ENCODE data around the gene AARSD1.
A peak's percentile ranks its signal among the peaks of the same experiment; 100 is the strongest.
"Not testable (repeated sequence)": the region's sequence is repeated elsewhere in the genome, so short reads cannot be mapped to it uniquely, and the experiment has no call there.

AARSD1 gene
- 4.1 to 5.1 reads per million in 2 donors for total RNA-seq

DNA sequence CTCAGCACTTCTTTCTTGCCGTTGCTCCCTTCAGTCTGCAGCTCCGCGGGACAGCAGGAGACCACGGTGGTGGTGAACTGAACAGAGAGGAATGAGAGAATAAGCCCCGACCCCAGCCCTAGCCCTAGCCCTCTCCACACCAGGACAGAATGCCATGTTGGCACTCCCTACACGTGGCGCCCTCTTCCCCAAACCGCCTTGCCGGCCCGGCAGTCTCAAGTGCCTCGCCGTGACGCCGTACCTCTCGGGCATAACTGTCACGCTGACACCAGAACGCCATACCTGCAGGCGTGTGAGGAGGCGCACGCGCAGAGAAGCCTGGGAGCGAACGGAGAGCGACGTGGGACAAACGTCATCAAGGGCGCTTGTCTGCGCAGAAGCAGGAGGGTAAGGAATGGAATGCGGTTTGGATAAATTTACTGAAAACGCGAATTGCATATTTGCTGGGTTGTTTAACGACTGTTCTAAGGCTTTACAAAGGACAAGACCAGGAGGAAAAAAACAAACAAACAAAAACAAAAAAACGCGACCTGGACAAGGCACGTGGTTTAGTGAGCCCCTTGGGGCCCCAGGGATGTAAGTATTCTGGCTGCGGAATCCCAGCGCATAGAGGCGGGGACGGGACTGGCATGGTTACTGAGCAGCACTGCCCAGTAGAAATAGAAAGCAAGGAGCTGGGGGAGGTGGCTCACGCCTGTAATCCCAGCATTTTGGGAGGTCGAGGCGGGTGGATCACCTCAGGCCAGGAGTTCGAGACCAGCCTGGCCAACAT, at the start of gene AARSD1:
Gene AARSD1, minus strand, starts transcription at position 294 of the 772 bp plus-strand sequence. Its CDS starts 14 bp downstream, at position 280.
- DNase-seq: peak; percentile 80

DNA sequence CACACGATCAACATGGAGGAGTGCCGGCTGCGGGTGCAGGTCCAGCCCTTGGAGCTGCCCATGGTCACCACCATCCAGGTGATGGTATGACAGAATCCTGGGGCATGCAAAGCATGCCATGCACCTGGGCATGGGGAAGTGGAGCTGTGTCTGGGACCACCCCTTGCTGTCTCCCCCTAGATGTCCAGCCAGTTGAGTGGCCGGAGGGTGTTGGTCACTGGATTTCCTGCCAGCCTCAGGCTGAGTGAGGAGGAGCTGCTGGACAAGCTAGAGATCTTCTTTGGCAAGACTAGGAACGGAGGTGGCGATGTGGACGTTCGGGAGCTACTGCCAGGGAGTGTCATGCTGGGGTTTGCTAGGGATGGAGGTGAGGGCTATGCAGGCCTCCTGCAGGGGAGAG, 49.0 kb upstream of the AARSD1 start:
- DNase-seq: no peak

- DNase-seq: no peak
Observed at GRCh38 chr17:43011728-43012472, 47.6 kb upstream of the AARSD1 start.

DNA sequence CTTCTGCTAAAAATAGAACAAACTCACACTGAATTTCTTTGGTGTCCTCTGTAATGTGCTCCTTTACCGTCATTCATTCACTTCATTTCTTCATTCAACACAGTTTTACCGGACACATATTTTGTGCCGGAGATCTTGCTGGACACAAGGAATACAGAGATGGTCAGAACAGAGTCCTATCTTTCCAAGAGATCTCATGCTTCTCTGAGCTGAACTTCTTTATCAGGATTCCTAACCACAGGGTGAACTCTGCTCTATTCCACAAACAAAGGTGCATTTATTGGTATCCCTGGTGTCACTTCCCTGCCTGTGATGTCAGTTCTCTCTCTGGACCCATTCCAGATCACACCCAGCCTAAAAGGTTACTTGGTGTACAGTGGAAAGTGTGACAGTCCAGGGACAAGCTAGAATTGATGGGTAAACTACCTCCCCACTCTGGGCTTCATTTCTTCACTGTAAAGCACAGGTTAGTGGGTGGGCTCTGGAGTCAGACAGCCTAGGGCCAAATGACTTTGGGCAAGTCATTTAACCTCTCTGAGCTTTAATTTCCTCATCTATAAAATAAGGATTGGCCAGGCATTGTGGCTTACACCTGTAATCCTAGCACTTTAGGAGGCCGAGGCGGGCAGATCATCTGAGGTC, 46.5 kb upstream of the AARSD1 start:
- DNase-seq: no peak

DNA sequence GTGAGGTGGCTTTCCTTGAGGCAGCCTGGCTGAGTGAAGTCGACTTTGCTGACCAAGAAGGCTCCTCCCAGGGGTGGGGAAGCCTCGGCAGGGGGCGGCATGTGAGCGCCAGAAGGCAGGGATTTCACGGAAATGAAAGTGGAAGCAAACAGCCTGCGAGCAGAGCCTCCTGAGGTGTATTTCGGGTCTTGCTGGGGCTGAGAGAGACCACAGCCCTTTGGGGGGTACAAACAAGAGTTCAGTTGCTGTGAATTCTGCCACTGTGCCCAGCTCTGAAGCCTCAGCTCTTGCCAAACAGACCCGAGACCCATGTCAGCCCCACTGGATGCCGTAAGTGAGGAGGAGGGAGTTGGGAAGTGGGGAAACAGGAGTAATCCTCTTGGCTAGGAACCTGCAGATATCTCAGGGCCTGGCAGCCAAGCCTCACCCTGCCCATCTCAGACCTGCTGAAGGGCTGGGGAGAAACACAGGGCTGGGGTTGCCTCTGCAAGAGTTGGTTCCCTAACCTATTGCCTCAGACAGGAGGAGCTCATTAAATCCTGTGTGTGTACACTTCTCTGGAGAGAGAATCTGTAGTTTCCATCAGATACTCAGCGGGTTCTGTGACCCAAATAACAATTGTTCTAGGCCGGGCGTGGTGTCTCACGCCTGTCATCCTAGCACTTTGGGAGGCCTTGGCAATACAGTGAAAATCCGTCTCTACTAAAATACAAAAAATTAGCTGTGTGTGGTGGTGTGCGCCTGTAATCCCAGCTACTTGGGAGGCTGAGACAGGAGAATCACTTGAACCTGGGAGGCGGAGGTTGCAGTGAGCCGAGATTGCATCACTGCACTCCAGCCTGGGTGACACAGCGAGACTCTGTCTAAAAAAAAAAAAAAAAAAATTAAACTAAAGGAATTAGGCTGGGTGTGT, 42.6 kb upstream of the AARSD1 start, which contains the start of gene IFI35:
Gene IFI35, plus strand, starts transcription at position 146 of the 913 bp plus-strand sequence. Its CDS starts 164 bp downstream, at position 310.
- DNase-seq: peak; percentile 51

- no peak for DNase-seq
Observed at GRCh38 chr17:43003542-43004172, 39.4 kb upstream of the AARSD1 start.

DNA sequence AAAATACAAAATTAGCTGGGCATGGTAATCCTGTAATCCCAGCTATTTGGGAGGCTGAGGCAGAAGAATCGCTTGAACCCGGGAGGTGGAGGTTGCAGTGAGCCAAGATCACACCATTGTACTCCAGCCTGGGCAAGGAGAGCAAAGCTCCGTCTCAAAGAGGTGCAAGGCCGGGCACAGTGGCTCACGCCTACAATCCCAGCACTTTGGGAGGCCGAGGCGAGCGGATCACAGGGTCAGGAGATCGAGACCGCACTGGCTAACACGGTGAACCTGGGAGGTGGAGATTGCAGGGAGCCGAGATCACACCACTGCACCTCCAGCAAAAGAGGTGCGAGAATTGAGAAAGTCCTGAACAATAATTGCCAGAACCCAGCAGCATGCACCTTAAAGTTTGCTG, 36.6 kb upstream of the AARSD1 start:
- not testable (repeated sequence) for DNase-seq

DNA sequence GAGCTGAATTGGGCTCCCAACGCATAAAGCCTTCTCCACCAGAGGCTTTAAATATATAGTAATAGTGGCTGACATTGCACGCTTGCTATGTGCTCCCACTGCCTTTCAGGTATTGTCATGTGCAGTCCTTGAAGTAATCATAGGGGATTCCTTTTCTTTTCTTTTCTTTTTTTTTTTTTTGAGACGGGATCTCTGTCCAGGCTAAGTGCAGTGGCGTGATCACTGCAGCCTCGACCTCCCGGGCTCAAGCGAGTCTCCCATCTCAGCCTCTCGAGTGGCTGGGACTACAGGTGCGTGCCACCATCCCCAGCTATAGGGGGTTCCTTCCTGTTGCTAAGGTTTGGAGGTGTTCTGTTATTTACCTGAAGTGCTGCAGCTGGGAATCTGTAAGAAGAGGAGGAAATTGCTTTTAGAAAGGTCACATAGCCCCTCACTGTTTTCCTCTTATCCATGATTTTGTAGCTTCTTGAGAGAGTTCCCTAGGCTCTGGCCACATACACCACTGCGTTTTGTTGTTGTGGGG, 34.8 kb upstream of the AARSD1 start:
- no peak for DNase-seq

DNA sequence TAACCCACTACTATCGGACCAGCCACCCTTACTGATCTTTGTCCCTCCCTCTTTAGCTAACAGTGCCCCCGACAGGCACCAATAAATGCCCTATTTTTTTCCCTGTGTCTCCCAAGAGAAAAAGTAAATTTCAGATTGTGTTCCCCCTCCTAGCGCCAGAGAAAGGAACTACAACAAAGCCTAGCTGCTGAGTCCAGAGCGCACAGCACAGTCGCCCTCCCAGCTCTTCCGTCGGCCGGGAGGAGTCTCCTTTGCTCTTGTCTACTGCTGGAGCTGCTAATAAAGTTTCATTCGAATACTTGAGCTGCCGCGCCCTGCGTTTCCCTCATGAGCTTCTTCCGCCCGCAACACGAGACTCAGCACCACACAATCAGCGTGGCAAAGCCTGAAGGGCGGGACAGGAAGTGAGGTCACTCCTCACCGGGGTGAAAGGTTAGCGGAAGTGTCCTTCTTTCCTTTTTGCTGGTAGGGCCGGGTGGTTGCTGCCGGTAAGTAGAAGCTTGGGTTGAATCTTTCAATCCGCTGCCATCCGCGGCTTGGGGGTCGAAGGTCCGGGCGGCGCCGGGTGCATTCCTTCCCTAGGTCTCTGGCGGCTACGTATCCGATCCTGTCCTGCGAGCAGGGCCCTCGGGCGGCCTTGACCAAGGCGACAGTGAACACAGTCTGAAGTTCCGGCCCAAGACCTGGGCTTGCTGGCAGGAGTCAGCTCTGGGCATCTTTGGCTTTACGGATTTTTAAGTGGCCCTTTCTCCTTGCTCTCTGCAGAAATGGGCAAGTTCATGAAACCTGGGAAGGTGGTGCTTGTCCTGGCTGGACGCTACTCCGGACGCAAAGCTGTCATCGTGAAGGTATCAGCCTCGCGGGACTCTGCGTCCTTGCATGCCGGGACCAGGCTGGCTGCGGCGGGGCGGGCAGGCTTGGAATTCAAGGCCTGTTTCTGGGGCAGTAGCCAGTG, 34.0 kb upstream of the AARSD1 start, which contains the start of gene RPL27:
Gene RPL27, plus strand, starts transcription at position 436 of the 955 bp plus-strand sequence. Its CDS starts 332 bp downstream, at position 768.
- peak; percentile 52 for DNase-seq

GRCh38 chr17:42997390-42997983, 33.2 kb upstream of the AARSD1 start:
- no peak for DNase-seq

DNA sequence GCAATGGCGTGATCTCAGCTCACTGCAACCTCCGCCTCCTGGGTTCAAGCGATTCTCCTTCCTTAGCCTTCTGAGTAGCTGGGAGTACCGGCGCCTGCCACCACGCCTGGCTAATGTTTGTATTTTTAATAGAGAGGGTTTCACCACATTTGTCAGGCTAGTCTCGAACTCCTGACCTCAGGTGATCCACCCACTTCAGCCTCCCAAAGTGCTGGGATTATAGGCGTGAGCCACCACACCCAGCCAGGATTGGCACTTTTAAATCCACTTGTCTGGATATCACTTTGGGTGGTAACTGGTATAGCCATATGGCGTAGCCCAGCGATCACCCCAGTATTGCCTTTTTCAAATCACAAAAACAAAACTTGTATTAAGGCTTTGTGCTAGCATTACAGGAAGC, 29.7 kb upstream of the AARSD1 start:
- not testable (repeated sequence) for DNase-seq

DNA sequence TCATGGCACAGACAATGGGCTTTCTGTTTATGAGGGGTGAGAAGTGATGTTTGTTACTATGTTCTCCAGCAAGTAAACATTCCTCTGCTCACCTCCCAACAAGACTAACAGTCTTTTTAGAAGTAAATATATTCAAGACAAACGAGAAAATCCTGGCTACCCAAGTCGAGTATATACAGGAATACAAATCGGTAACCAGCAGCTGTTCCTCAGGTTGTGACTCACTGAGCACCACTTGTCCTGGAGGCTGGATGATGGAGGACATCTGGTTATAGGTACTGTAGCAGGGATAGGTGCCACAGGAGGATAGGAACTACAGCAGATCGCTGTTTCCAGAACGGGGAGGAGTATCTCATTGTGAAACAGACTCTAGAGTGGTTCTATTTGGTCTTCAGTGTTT, 28.6 kb upstream of the AARSD1 start:
- no peak for DNase-seq

DNA sequence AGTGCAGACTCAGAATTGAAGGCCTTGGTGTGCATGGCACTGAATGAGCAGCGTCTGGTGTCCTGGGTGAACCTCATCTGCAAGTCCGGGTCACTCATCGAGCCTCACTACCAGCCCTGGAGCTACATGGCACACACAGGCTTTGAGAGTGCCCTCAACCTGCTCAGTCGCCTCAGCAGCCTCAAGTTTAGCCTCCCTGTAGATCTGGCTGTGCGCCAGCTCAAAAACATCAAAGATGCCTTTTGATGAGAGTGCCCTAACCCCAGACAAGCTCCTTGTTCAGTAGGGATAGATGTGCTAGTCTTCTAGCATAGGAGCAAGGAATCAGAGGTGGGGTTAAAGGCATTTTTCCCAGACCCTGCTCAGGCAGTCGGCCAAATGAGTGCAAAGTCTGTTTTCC, 27.2 kb upstream of the AARSD1 start:
- no peak for DNase-seq

GRCh38 chr17:42989726-42990652, 25.7 kb upstream of the AARSD1 start:
- no peak for DNase-seq

DNA sequence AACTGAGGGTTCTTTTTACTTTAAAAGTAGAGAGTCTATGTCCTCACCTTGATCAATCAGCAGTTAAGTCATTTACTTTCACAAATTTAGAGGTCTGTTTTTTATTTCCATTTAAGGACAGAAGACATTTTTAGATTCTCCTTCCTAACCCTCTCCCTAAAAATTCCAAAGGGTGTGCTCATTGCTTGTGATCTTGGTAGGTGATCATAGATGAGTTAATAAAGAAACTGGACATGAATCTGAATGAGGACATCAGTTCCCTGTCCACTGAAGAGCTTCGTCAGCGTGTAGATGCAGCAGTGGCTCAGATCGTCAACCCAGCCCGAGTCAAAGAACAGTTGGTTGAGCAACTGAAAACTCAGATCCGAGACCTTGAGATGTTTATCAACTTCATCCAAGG, 24.9 kb upstream of the AARSD1 start:
- DNase-seq: no peak

- no peak for DNase-seq
Observed at GRCh38 chr17:42985225-42985624, 21.0 kb upstream of the AARSD1 start.

GRCh38 chr17:42982266-42982665, 18.0 kb upstream of the AARSD1 start:
- no peak for DNase-seq

GRCh38 chr17:42980766-42981397, 16.6 kb upstream of the AARSD1 start:
- peak; percentile 51 for DNase-seq
